ENCODE measurements around the gene GPX8.

- TF ChIP-seq SPI1 (IDR thresholded peaks at IDR 0.05; ENCODE audit: low read depth, low read length) (no peak), POLR2A (IDR thresholded peaks at IDR 0.05; ENCODE audit: low read depth, low read length) (no peak), TAF1 (IDR thresholded peaks at IDR 0.05; ENCODE audit: low read depth, low read length) (no peak), POLR2AphosphoS5 (IDR thresholded peaks at IDR 0.05; ENCODE audit: low read depth, low read length) (no peak), PAX5 (IDR thresholded peaks at IDR 0.05; ENCODE audit: insufficient read depth, low read length, severe bottlenecking) (no peak)
Measured at GRCh38 chr5:55141945-55142690, 17.9 kb upstream of the GPX8 start.
